Hematopoietic multipotent progenitor cell (in vitro differentiated cells): ENCODE results near the gene WNT9A. TPM values are rescaled to one million over a fixed set of nuclear protein-coding genes. Genes with fewer than 3 reads are reported as not detected.
"Not testable (repeated sequence)": the region's sequence is repeated elsewhere in the genome, so short reads cannot be mapped to it uniquely, and the experiment has no call there.

Source experiments
- DNase-seq, 3 donors: peaks; one replicate each; pipeline ENCODE4 v3.0.0-alpha.2; 2011 to 2015; ENCODE audit warnings: low read depth in 2 of 3, low spot score in 2 of 3
- total RNA-seq: library from RNA; depleted of rRNA; stranded (reverse); fragments of >200 nt; gene quantifications from one replicate; pipeline ENCODE4 v1.2.3, GENCODE V29; 2012

WNT9A gene
- total RNA-seq, 1 donor = 0.27 TPM

DNA sequence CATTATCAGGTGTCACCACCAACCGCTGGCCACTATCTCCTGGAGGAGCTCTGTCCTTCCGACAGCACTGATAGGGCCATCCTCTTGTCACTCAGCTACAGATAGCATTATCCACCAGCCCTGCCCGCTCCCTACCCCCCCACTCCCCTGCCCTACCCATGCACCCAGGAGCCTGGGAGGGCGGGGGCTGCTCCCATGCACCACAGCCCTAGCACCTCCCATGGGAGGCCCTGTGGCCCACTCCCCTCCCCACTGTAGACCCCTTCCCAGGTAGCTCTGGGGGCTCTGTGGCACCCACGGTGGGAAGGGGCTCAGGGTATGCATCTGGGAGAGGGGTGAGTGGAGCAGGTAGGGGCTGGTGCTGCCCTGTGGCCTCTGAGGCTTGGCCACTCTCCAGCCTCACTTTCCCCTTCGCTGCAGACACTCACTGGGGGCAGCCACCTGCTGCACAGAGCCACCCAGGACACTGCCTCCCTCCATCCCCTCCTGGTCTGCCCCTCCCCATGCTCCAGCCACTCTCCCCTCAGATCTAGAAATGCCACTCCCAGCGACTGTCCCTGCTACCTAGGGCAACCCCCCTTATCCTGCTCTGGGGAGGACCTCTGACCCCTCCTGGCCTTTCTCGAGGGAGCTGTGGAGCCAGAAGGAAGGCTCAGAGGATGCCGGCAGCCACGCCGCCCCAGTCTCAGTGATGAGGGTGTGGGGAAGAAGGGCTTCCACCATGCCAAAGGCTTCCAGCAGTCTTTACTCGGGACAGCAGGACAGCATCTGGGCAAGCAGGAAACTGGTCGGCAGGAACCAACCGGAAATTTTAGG is 58.5 kb downstream of the WNT9A start:
- DNase-seq = no peak

DNA sequence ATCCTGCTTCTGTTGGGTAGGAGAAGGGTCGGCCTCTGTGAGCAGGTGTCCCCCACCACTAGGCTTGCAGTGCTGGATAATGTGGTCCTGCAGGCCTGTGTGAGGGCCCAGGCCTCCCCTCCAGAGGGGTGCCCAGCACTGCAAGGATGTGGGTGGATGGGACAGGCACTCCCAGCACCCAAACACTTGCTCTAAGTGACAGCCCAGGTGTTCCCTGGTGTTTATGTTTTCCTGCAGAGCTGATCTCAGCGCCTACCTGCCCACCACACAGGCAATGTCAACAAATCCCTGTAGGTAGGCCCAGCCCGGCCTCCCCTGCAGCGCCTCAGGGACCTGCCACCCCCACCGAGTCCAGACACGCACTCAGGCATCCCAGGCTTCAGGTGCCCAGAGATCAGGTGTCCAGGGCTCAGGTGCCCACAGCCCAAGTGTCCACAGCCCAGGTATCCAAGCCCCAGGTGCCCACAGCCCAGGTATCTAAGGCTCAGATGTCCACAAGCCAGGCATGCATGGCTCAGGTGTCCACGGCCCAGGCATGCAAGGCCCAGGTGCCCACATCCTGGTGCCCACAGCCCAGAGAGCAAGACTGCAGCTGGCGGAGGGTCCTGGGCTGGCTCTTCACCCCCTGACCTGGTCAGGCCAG is 59.2 kb downstream of the WNT9A start:
- DNase-seq = no peak

DNA sequence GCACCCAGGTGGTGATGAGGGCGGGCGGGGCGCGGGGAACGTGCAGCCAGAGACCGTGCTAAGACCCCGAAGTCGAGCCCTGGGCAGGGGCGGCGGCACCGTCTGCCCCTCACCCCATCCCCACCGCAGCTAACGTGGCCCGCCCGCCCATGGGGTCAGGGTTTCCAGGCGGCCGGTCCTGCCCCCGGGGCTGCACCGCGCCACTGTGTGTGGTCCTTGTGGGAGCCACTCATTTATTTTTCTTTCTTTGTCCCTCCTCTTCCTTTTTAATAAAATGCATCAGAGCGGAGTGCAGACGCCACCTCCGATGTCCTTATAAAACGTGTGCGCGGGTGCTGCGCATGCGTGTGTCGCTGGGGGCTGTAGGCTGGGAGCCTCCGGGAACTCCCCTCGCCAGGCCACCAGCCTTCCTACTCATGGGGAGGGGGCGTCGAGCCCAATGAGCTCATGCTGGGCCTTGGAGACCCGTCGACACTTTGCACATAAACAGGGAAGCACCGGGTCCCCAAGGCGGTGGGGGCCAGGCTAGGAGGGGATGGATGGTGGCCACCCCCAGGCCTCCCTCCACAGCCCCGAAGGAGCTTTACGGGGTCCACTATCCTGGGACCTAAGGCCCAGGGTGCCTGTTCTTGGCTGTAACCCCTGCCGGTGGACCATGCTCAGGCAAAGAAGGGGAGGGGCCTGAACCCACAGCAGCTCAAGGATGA is 59.9 kb downstream of the WNT9A start:
- peak in 2 of 3 donors; percentile 36 to 86 for DNase-seq

DNA sequence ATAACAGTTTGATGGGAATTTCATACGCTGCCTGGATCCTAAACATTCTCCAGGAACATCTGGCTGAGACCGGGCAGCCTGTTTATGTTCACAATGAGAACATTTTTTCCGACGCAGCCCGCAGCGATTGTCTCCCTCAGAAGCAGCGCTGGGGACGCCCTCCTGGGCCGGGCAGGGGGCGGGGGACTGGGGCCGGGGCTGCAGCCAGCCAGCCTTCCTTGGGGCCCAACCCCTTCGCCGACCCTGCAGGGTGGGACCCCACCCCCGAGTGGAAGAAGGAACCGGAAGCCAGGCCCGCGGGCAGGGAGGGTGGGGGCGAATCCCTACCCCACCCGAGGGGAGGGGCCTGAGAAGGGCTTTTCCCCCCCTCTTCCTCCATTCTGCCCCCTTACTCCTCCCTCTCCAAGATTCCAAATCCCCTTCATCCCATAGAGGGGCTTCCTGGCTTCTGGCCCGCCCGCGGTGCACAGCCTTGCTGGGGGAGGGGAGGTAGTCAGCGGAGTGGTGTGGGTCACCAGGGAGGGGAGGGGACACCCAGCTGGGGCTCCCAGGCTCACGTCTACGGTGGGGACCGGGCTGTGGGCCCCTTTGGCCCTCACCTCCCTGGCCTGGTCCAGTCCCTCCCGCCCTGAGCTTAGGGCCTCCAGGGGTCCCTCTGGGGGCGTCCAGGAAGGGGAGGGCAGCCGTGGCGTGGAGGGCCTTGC is 60.6 kb downstream of the WNT9A start:
- DNase-seq = peak in 2 of 3 donors; percentile 27 to 84

DNA sequence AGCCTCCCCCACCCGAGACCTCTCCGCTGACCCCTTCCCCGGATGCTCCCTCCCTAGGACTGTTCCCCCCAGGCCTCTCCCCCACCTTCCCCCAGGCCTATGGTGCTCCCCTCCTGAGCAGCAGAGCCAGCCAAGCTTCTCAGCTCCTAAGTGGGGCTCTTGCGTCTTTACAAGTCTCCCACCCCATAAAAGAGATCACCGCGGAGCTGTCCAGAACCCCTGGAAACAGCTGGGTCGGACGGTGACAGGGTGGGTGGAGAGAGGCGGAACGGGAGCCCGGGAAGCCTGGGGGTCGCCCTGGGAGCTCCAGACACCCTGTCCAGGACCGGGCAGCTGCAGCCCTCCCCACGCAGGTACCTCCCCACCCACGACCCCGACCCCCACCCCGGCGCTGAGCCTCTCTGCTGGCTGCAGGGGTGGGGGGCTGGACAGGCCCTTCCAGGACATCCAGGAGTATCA is 61.2 kb downstream of the WNT9A start:
- no peak for DNase-seq

DNA sequence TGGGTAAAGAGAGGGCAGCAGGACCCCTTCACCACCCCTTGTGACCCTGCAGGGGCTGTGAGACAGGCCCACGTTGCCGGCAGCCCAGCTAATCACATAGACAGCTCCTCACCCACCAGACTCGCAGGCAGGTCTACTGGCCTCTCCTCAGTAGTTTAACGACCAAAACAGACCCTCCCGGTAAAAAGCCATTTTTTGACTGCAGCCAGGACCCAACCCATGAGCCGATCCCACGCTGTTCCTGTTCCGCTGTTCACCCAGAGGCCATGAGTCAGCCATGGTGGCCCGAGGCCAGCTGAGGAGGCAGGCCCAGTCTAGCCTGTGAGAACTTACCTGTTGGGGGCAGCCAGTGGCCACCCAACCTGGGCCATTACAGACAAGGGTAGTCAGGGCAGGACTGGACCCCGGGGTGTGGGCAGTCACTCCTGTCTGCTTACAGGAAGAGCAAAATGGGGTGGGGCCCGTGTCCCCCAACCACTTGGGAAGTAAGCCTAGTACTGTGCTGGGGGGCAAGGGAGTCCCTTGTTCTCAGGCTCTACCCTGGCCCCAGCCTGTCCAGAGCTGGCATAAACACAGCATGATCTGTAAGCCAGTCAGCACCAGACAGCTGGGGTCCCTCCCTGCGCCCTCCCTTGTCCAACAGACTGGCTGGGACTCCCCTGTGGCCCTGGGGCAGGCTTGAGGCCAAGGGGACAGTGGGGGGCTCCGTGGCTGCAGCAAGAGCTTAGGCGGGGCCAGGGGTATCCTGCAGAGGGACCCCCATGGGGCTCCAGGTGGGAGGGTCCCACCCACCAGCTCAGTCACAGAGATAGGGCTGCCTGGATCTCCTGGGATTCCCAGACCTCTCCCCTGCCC is 61.9 kb downstream of the WNT9A start:
- DNase-seq = peak in 2 of 3 donors; percentile 39 to 50

DNA sequence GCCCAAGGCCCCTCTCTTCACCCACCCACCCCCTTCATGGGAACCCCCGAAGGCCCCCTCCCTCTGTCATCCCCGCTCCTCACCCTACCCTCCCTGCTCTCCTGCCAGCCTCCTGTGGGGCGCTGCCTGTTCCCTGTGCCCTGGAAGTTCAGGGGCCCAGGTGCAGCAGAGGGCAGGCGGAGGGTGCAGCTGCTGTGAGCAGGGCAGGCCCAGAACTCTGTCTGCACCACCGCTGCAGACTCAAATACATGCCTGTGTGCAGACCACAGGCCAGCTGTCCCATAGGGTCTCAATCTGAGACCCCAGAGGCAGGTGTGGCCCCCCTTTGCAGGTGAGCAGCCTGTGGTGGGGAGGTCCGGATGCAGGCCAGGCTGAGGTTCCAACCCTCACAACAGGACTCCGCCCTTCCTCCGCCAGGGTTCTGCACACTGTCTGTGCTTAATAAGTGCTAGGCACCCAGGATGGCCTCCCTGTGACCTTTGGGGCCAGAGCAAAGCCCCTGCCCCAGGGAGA is 62.5 kb downstream of the WNT9A start:
- DNase-seq = no peak

DNA sequence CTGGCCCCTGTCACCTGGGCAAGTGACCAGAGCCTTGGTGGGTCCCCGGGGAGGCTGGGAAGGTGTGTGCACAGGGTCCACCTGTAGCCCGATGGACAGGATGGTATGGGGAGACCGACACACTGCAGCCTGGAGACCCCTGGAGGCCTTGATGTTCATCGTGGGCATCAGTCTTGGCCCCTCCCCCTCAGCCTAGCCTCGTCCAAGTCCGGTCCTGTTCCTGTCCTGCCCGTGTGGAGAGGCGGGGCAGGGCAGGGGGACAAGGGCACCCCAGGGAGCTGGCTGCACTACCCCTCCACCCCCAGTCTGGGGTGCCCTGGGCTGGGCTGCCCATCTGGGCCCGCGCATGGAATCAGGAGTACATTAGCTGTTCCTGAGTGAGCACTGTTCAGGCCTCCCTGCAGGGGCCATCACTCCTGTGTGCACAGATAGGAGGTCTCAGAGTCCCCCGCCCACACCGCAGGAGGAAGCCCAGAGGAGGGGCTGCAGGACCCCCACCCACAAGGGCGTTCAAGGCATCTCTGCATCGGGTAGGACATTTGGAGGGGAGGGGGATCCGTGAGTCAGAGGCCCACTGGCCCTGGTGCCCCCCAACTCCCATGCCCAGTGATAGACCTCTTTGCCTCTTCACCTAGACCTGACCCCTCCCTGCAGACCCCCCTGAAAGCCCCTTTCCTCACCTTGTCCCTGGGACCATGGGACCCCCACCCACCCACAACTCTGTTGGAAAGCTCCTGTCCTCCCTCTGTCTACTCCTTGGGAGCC is 63.2 kb downstream of the WNT9A start:
- DNase-seq = no peak

DNA sequence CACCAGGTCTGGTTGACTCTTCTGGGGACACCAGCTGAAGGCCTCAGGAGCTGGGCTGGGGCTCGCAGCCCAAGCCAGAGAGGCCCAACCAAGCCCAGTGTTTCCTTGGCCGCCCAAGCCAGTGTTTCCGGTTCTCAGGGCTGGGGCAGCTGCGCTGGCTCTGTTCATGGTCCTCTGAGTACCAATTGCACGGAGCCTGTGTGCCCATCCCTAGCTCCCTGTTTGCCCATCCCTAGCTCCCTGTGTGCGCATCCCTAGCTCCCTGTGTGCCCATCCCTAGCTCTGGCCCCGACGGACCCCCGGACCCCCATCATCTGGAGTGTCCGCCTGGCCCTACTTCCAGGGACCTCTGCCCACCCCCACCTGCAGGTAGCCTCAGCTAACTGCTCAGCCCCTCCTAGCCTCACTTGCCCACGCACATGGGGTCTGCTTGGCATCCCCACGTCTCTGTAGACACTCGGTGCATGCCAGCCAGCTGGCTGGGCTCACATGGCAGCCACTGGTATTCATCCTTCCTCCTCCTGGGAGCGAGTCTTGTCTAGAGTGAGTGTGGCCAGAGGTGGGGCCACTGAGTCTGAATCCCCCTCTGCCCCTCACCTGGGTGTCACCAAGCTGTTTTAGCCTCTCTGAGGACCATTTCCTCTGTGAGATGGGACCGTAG is 64.0 kb downstream of the WNT9A start:
- no peak for DNase-seq

DNA sequence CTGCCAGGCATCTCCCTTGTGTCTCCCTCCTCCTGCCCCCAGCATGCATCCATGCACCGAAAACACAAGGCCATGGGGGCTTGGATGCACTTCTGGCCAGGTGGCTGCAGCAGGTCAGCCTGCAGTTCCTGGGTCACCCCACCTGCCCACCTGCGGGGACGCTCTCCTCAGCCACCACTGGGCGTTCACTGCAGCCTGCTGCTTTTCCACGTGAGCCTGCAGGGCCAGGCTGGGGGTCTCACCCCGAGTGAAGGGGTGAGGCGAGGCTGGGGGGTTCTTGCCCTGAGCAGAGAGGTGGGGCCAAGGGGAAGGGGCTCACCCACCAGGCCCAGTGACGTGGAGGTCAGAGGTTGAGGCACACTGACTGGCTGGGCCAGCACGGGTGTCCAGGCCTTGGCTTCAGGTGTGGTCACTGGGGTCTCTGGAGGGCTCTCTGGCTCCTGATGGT is 64.6 kb downstream of the WNT9A start:
- no peak for DNase-seq

DNA sequence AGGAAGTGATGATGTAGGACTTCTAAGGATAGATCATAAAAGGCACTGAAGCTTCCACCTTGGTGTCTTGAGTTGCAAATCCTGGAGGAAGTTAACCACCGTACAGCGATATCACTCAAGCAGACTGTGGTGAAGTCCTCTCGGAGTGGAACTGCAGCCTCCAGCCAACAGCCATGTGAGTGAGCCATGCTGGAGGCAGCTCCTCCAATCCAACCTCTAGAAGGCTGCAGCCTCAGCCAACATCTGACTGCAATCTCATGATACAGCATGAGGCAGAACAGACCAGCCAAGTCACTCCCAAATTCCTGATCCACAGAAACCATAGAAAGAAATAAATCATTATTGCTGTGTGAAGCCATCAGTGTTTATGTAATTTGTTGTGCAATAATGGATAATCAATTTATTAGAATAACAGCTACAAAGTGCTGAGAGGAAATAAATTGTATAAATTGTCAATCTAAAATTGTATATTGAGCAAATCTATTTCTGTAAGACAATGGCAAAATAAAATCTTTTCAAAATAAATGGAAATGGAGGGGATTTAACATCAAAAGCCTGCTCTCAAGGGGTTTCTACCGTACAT is 67.3 kb downstream of the WNT9A start:
- DNase-seq = no peak

DNA sequence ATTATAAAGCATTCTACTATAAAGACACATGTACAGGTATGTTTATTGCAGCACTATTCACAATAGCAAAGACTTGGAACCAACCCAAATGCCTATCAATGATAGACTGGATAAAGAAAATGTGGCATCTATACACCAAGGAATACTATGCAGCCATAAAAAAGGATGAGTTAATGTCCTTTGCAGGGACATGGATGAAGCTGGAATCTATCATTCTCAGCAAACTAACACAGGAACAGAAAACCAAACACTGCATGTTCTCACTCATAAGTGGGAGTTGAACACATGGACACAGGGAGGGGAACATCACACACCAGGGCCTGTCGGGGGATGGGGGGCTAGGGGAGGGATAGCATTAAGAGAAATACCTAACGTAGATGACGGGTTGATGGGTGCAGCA is 69.9 kb downstream of the WNT9A start:
- not testable (repeated sequence) for DNase-seq

DNA sequence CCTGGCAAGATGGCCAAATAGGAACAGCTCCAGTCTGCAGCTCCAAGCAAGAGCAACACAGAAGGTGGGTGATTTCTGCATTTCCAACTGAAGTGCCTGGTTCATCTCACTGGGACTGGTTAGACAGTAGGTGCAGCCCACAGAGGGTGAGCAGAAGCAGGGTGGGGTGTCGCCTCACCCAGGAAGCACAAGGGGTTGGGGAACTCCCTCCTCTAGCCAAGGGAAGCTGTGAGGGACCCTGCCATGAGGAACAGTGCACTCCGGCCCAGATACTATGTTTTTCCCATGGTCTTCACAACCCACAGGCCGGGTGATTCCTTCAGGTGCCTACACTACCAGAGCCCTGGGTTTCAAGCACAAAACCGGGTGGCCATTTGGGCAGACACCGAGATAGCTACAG is 75.8 kb downstream of the WNT9A start:
- not testable (repeated sequence) for DNase-seq

DNA sequence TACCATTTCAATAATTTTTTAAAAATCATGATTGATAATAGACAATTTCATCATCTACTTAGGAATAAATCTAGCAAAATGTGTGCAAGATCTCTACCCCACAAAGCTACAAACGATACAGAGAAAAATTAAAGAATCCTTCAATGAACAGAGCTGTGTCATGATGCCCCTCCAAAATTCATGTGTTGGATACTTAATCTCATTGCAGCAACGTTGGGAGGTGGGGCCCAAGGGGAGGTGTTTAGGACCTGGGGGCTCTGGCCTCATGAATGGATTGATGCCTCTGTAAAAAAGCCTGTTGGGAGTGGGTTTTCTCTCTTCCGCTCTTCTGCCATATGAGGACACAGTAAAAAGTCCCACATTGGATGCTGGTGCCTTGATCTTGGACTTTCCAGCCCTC is 77.4 kb downstream of the WNT9A start:
- no peak for DNase-seq

DNA sequence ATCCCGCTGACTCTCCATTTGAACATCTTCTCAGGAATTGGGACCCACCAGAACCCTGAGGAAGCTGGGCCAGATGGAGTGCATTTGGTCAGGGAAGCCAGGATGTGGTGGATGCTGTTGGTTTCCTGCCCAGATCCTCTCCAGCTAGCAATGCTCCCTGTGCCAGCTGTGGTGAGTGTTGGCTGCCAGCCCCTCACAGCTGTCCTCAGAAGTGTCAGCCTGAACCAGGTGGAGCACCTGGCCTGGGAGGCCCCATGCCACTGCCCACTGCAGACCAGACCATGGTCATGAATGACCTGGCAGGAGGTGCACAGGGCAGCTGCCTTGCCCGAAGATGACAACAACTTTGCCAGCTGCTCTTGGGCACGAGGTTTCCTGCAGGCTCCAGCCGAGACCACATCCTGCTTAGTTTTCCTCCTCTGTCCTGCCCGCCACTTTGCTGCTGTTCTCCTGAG is 77.9 kb downstream of the WNT9A start:
- DNase-seq = peak in 2 of 3 donors; percentile 40 to 65

DNA sequence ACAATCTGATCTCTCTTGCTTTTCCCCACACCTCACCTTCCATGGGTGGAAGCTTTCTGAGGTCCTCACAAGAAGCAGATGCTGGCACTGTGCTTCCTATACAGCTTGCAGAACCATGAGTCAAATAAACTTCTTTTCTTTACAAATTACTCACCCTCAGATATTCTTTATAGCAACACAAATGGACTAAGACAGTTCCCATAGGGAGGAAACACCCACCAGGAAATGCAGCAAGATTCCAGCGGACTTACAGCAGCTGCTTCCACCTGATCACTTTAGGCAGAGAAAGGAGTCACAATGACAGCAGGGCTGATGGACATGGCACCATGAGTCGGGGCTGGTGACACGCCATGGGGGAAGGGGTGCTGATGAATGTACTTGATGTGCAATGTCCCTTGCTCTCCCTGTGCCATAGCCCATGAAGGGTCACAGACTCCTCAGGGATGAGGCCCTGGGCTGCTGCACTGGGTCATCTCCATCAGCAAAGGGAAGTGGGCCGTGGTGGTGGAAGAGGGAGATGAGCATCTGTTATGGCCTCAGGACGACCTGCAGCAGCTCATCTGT is 78.4 kb downstream of the WNT9A start:
- no peak for DNase-seq
